Panc1 (cell line): ENCODE measurements around the gene VOPP1. TPM values are rescaled to one million over a fixed set of nuclear protein-coding genes. Genes with fewer than 3 reads are reported as not detected.

Experiments used
- ATAC-seq: fragments of 200-7000 bp; cut with Tn5 transposase; 2 replicates; pipeline ENCODE4 v1.9.1; 2020; ENCODE audit warnings: mild to moderate bottlenecking, moderate library complexity
- BruUV-seq: library from RNA; stranded (reverse); fragments of 400-500 nt; replicated peaks from 2 replicates; lab custom pipeline; 2021; lab: Mats Ljungman, UMichigan
- CTCF ChIA-PET: fragments of 300-600 bp; sonication (Branson Sonifier 250); formaldehyde crosslinking; loops from one replicate; lab custom pipeline; 2022; ENCODE audit warnings: antibody characterized with exemption; lab: Charles Lee
- POLR2A ChIA-PET: fragments of 300-600 bp; sonication (Branson Sonifier 250); formaldehyde crosslinking; loops from one replicate; lab custom pipeline; 2022; ENCODE audit warnings: antibody characterized with exemption; lab: Charles Lee
- DNase-seq: peaks from one replicate; pipeline ENCODE4 v3.0.0-alpha.2; 2010; ENCODE audit warnings: low read depth, low spot score
- H3K27ac ChIP-seq: 2 replicates; pipeline ENCODE4 v1.5.1; 2011; ENCODE audit warnings: mild to moderate bottlenecking, low read length, inconsistent platforms
- H3K27me3 ChIP-seq: fragments of 200-500 bp; sonication (Bioruptor generic); 2 replicates; pipeline ENCODE4 v1.6.0; 2014; ENCODE audit warnings: low read length, inconsistent platforms; ENCODE audit not compliant: control insufficient read depth, insufficient read depth
- H3K36me3 ChIP-seq: fragments of 200-500 bp; sonication (Bioruptor generic); 2 replicates; pipeline ENCODE4 v1.5.1; 2014; ENCODE audit warnings: inconsistent platforms, mild to moderate bottlenecking, low read length, moderate library complexity; ENCODE audit not compliant: control insufficient read depth, insufficient read depth
- H3K4me1 ChIP-seq: 2 replicates; pipeline ENCODE4 v1.5.1; 2011; ENCODE audit warnings: inconsistent platforms, mild to moderate bottlenecking, low read length, moderate library complexity; ENCODE audit not compliant: control insufficient read depth, insufficient read depth
- H3K4me3 ChIP-seq, 2 experiments: 2 replicates each; pipeline ENCODE4 v1.5.1; 2011 to 2012; ENCODE audit warnings: low read depth in 2 of 2, low read length in 2 of 2, mild to moderate bottlenecking in 2 of 2, inconsistent platforms in 1 of 2, moderate library complexity in 1 of 2
- H3K9me3 ChIP-seq: fragments of 200-500 bp; sonication (Bioruptor generic); 2 replicates; pipeline ENCODE4 v1.5.1; 2014; ENCODE audit warnings: low read depth, mild to moderate bottlenecking, inconsistent platforms, low read length, moderate library complexity; ENCODE audit not compliant: control insufficient read depth, insufficient read depth
- CTCF ChIP-seq: fragments of 450-650 bp; IDR thresholded peaks from 2 replicates; pipeline ENCODE4 v1.5.1; 2017; ENCODE audit warnings: mild to moderate bottlenecking
- POLR2AphosphoS5 ChIP-seq: IDR thresholded peaks from 2 replicates; pipeline ENCODE4 v1.6.1; 2012; ENCODE audit warnings: mild to moderate bottlenecking, low read depth, low read length, moderate library complexity
- REST ChIP-seq, 2 experiments: IDR thresholded peaks; 2 replicates each; pipeline ENCODE4 v1.6.1; 2011 to 2012; ENCODE audit warnings: low read depth in 2 of 2, control low read depth in 1 of 2, low read length in 1 of 2, mild to moderate bottlenecking in 1 of 2, moderate library complexity in 1 of 2; ENCODE audit not compliant: insufficient read depth in 1 of 2
- SIN3A ChIP-seq: IDR thresholded peaks from 2 replicates; pipeline ENCODE4 v1.6.1; 2012; ENCODE audit warnings: low read depth, mild to moderate bottlenecking, low read length, moderate library complexity, borderline replicate concordance; ENCODE audit not compliant: insufficient read depth
- TCF7L2 ChIP-seq: IDR thresholded peaks from 2 replicates; pipeline ENCODE4 v1.6.1; 2011; ENCODE audit warnings: mild to moderate bottlenecking, low read depth, low read length, inconsistent platforms
- in situ Hi-C: cut with HindIII; loops from 2 replicates; pipeline ENCODE4 v1.10.0; 2016; ENCODE audit warnings: low sequenced_read_pairs, low pct_unique_long_range_greater_than_20kb
- intact Hi-C: fragments of 100-400 bp; cut with micrococcal nuclease; formaldehyde crosslinking; loops from one replicate; pipeline ENCODE4 v1.10.0; 2022; ENCODE audit not compliant: unreplicated experiment
- total RNA-seq: library from RNA; stranded (reverse); gene quantifications from one replicate; pipeline ENCODE4 v1.2.1, GENCODE V29; 2021; ENCODE audit not compliant: unreplicated experiment

Gene VOPP1
- total RNA-seq, 1 experiment from 2014 or later: 131 TPM

GRCh38 chr7:55436457-55436856 is 135.8 kb downstream of the VOPP1 start:
- Histone ChIP-seq H3K36me3 (no peaks in the 10 kb centered on the region), H3K9me3 (no peaks in the 10 kb centered on the region), H3K4me3 (no peak overlapping the region), H3K4me1 (no peaks in the 10 kb centered on the region), H3K27me3 (no peaks in the 10 kb centered on the region), H3K27ac (no peak overlapping the region)
- no peak for ATAC-seq
- no TSS peak for BruUV-seq
- no peak for DNase-seq
- in situ Hi-C loops (no loop called here), intact Hi-C loops (loop anchor here (10.0 kb wide), 1 partner anchor 158 kb away; no protein-coding TSS in a partner anchor)
- TF ChIP-seq CTCF (no peak), POLR2AphosphoS5 (no peak), REST (IDR thresholded peaks at IDR 0.05; ENCODE audit: insufficient read depth in 1 of 2, low read depth in 2 of 2, low read length in 1 of 2) (no peak), TCF7L2 (no peak), SIN3A (no peak)
- CTCF ChIA-PET: interaction anchor here (1.0 kb wide), 1 partner anchor 155 kb away, joined by 3 read pairs; no protein-coding TSS in a partner anchor
- POLR2A ChIA-PET: no interaction called here

DNA sequence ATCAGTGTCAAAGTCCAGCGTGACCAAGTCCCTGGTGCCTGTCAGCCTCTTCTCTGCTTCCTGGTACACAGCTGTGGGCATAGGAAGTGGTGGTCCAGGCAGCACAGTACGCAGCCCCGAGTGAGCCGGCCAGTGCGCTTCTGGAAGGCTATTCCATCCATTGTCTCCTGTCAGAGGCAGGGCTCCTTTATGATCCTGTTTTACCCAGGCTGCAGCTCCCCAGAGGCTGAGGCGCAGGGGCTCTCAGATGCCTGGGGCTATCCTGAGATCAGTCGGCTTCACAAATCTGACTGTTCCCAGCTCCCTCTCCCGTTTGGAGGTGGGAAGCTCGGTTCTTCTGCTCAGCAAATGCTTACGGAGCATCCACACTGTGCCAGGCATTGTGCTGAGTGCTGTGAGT is 136.8 kb downstream of the VOPP1 start:
- no peak for TF ChIP-seq REST (IDR thresholded peaks at IDR 0.05; ENCODE audit: insufficient read depth in 1 of 2, low read depth in 2 of 2, low read length in 1 of 2)
- no peak for TF ChIP-seq TCF7L2
- no peak for TF ChIP-seq SIN3A
- TF ChIP-seq CTCF: no peak
- no peak for TF ChIP-seq POLR2AphosphoS5
- DNase-seq (no peak), ATAC-seq (no peak)
- no peaks in the 10 kb centered on the region for H3K9me3 ChIP-seq
- H3K27me3 ChIP-seq: no peaks in the 10 kb centered on the region
- no peaks in the 10 kb centered on the region for H3K36me3 ChIP-seq
- CTCF ChIA-PET: no interaction called here
- H3K4me1 ChIP-seq: no peaks in the 10 kb centered on the region
- intact Hi-C loops (loop anchor here (10.0 kb wide), 1 partner anchor 159 kb away; no protein-coding TSS in a partner anchor), in situ Hi-C loops (no loop called here)
- BruUV-seq: no TSS peak
- H3K27ac ChIP-seq: no peak overlapping the region
- no peak overlapping the region for H3K4me3 ChIP-seq
- POLR2A ChIA-PET: no interaction called here
